ENCODE data around the gene LIPH. TPM values are rescaled to one million over a fixed set of nuclear protein-coding genes. Genes with fewer than 3 reads are reported as not detected.

Gene LIPH
- total and polyA plus RNA-seq, 3 donors from 2014 or later = 4.2 to 18.0 (median 15.0) TPM

- H3K4me1 ChIP-seq = no peaks in the 10 kb centered on the region
- H3K27ac ChIP-seq = no peak overlapping the region
- no peak for DNase-seq
- no peak overlapping the region for H3K4me3 ChIP-seq
- H3K27me3 ChIP-seq = no peaks in the 10 kb centered on the region
- no peaks in the 10 kb centered on the region for H3K36me3 ChIP-seq (ENCODE audit: low read depth, missing control alignments)
- WGBS, 2 donors = 85 to 89% methylated on average over 6 of the region's 6 CpGs
- no peaks in the 10 kb centered on the region for H3K9me3 ChIP-seq
- intact Hi-C loops (cut with DNase I; ENCODE audit: low total_unique reads) = no loop called here
- TF ChIP-seq CTCF (IDR thresholded peaks at IDR 0.05) = no peak
- no peak for TF ChIP-seq POLR2A (IDR thresholded peaks at IDR 0.05)
Measured at GRCh38 chr3:185528532-185528931, 23.9 kb downstream of the LIPH start.

DNA sequence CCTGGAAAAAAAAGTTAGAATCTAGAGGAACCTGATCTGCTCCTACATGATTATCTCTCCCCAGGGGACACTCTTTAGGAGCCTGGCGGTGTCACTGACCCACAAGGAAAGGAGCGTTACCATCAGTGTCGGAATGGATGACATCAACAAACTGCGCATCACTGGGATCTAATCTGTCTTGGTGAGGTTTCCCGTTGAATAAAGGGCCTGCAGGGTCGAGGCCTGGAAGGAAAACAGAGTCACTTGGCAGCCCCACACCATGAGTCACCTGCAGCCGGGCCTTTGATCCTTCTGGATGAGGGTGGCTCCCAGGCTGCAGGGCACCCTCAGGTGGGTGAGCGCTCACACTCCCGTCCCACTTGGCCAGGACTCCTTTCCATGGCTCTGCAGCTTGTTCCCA lies 25.0 kb downstream of the LIPH start:
- no peak for DNase-seq
- WGBS, 2 donors = 56 to 73% methylated on average over 9 of the region's 9 CpGs

DNA sequence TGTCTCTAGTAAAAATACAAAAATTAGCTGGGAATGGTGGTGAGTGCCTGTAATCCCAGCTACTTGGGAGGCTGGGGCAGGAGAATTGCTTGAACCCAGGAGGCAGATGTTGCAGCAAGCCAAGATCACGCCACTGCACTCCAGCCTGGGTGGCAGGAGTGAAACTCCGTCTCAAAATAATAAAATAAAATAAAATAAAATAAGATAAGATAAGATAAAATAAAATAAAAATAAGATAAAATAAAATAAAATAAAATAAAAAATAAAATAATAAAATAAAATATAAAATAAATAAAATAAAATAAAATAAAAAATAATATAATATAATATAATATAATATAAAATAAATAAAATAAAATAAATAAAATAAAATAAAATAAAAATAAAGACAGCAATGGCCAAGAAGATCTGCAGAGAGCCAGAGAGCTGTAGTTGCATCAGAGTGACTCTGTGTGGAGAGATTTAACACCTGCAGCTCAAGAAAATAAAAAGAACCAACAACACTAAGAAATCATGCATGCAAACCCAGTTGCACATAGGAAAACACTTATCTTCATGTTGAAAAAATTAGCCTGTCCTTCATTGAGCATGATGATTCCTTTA lies 25.9 kb downstream of the LIPH start:
- Histone ChIP-seq H3K9me3 (no peaks in the 10 kb centered on the region), H3K4me3 (no peak overlapping the region), H3K27me3 (no peaks in the 10 kb centered on the region), H3K36me3 (ENCODE audit: low read depth, missing control alignments) (no peaks in the 10 kb centered on the region), H3K4me1 (no peaks in the 10 kb centered on the region), H3K27ac (no peak overlapping the region)
- 94 to 97% methylated on average over 2 of the region's 2 CpGs for WGBS, 2 donors
- intact Hi-C loops (cut with DNase I; ENCODE audit: low total_unique reads) = no loop called here
- TF ChIP-seq CTCF (IDR thresholded peaks at IDR 0.05) = no peak
- no peak for TF ChIP-seq POLR2A (IDR thresholded peaks at IDR 0.05)
- no peak for DNase-seq

More for the DNA sequence above, 25.0 kb downstream of the LIPH start:
- Histone ChIP-seq H3K36me3 (ENCODE audit: low read depth, missing control alignments) (no peaks in the 10 kb centered on the region), H3K27me3 (no peaks in the 10 kb centered on the region), H3K4me3 (no peak overlapping the region), H3K4me1 (no peaks in the 10 kb centered on the region), H3K27ac (no peak overlapping the region), H3K9me3 (no peaks in the 10 kb centered on the region)
- intact Hi-C loops (cut with DNase I; ENCODE audit: low total_unique reads) = no loop called here
- no peak for TF ChIP-seq POLR2A (IDR thresholded peaks at IDR 0.05)

GRCh38 chr3:185521349-185522138 lies 30.8 kb downstream of the LIPH start:
- intact Hi-C loops (cut with DNase I; ENCODE audit: low total_unique reads) = no loop called here
- 89 to 90% methylated on average over 7 of the region's 7 CpGs for WGBS, 2 donors
- TF ChIP-seq POLR2A (IDR thresholded peaks at IDR 0.05) = no peak
- TF ChIP-seq CTCF (IDR thresholded peaks at IDR 0.05) = no peak
- no peaks in the 10 kb centered on the region for H3K4me1 ChIP-seq
- no peak overlapping the region for H3K4me3 ChIP-seq
- H3K36me3 ChIP-seq (ENCODE audit: low read depth, missing control alignments) = no peaks in the 10 kb centered on the region
- no peaks in the 10 kb centered on the region for H3K27me3 ChIP-seq
- H3K9me3 ChIP-seq = no peaks in the 10 kb centered on the region
- no peak for DNase-seq
- no peak overlapping the region for H3K27ac ChIP-seq

- H3K9me3 ChIP-seq = no peaks in the 10 kb centered on the region
- H3K36me3 ChIP-seq (ENCODE audit: low read depth, missing control alignments) = no peaks in the 10 kb centered on the region
- H3K27me3 ChIP-seq = no peaks in the 10 kb centered on the region
- H3K4me3 ChIP-seq = no peak overlapping the region
- DNase-seq = no peak
- no peaks in the 10 kb centered on the region for H3K4me1 ChIP-seq
- 84 to 87% methylated on average over 5 of the region's 5 CpGs for WGBS, 2 donors
- H3K27ac ChIP-seq = no peak overlapping the region
- intact Hi-C loops (cut with DNase I; ENCODE audit: low total_unique reads) = no loop called here
- TF ChIP-seq POLR2A (IDR thresholded peaks at IDR 0.05) (no peak), CTCF (IDR thresholded peaks at IDR 0.05) (no peak)
Measured at GRCh38 chr3:185519021-185519420, 33.4 kb downstream of the LIPH start.

Data from testis (tissue), 3 donors.